GM19023 (cell line): ENCODE results near the gene CYP39A1.

Source experiments
- ATAC-seq: cut with Tn5 transposase; IDR thresholded peaks from one replicate; pipeline ENCODE4 v1.9.1; 2021; ENCODE audit warnings: mild to moderate bottlenecking, moderate library complexity; ENCODE audit not compliant: unreplicated experiment

CYP39A1 gene

GRCh38 chr6:46521464-46521971 lies 131.1 kb downstream of the CYP39A1 start:
- ATAC-seq = no peak

GRCh38 chr6:46517202-46517601 lies 135.4 kb downstream of the CYP39A1 start:
- ATAC-seq = no peak

- no peak for ATAC-seq
Observed at GRCh38 chr6:46513533-46513932, 139.1 kb downstream of the CYP39A1 start.

GRCh38 chr6:46511320-46511719 lies 141.3 kb downstream of the CYP39A1 start:
- ATAC-seq = no peak

- no peak for ATAC-seq
Observed at GRCh38 chr6:46510651-46511050, 142.0 kb downstream of the CYP39A1 start.

- no peak for ATAC-seq
Observed at GRCh38 chr6:46509981-46510510, 142.6 kb downstream of the CYP39A1 start.

- ATAC-seq = no peak
Observed at GRCh38 chr6:46509063-46509462, 143.6 kb downstream of the CYP39A1 start.

GRCh38 chr6:46507426-46507825 lies 145.2 kb downstream of the CYP39A1 start:
- no peak for ATAC-seq

- no peak for ATAC-seq
Observed at GRCh38 chr6:46505693-46506512, 146.7 kb downstream of the CYP39A1 start.

- no peak for ATAC-seq
Observed at GRCh38 chr6:46504242-46504641, 148.4 kb downstream of the CYP39A1 start.

GRCh38 chr6:46502486-46503119 lies 150.0 kb downstream of the CYP39A1 start:
- no peak for ATAC-seq

- ATAC-seq = no peak
Observed at GRCh38 chr6:46501136-46502089, 151.2 kb downstream of the CYP39A1 start.

- ATAC-seq = no peak
Observed at GRCh38 chr6:46500382-46500781, 152.2 kb downstream of the CYP39A1 start.
